GDM1 (cell line): Measurements from ENCODE around the gene ADH7.
"Not testable (repeated sequence)": the region's sequence is repeated elsewhere in the genome, so short reads cannot be mapped to it uniquely, and the experiment has no call there.

Source experiments
- DNase-seq: peaks from one replicate; lab custom pipeline; 2025; lab: John Stamatoyannopoulos, UW

ADH7 gene

GRCh38 chr4:99379571-99379970 lies 55.6 kb downstream of the ADH7 start:
- no peak for DNase-seq

DNA sequence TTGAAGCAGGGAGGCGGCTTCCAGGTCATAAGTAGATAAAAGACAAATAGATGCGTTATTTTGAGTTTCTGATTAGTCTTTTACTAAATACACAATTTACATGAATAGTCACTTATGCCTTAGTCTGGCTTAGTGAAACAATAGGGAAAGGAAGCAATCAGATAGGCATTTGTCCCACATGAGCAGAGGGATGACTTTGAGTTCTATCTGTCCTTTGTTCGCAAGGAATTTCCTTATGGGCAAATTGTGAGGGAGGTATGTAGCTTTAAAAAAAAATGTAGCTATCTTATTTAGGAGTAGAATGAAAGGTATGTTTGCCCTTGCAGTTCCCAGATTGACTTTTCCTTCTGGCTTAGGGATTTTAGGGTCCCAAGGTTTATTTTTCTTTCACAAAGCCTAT lies 56.3 kb downstream of the ADH7 start:
- DNase-seq, result no peak

GRCh38 chr4:99377341-99377740 lies 57.8 kb downstream of the ADH7 start:
- DNase-seq, result not testable (repeated sequence)

- not testable (repeated sequence) for DNase-seq
These were observed 62.7 kb downstream of the ADH7 start for GRCh38 chr4:99372464-99372863.

- not testable (repeated sequence) for DNase-seq
These were observed 67.3 kb downstream of the ADH7 start for GRCh38 chr4:99367817-99368216.

DNA sequence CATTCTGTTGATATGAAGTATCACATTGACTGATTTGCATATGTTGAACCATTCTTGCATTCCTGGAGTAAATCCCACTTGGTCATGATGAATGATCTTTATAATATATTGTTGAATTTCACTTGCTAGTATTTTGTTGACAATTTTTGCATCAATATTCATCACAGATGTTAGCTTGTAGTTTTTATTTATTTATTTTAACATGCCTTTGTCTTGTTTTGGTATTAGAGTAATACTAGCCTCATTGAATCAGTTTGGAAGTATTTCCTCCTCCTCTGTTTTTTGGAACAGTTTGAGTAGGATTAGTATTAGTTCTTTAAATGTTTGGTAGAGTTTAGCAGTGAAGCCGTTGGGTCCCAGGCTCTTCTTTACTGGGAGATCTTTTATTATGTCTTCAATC lies 68.7 kb downstream of the ADH7 start:
- DNase-seq, result no peak

DNA sequence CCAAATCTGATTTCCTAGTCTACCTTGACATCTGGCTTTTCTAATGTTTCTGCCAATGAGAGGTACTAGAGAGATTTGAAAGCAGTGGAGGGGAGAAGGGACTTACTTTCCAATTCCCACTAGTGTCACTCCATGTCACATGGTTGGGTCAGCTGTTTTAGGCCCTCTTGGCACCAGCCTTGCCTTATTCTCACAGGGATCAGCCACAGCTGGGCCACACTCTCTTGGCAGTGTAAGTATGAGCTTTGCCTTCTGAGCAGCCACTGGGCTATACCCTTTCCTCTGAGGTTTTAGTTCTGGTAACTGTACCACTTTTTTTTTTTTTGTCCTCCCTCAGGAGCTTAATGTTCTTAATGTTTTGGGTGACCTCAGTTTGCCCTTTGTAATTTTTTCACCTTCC lies 72.4 kb downstream of the ADH7 start:
- no peak for DNase-seq
